ENCODE data around the gene PKIB.
"Not testable (repeated sequence)": the region's sequence is repeated elsewhere in the genome, so short reads cannot be mapped to it uniquely, and the experiment has no call there.

The PKIB gene

GRCh38 chr6:122712448-122713137, 102.4 kb downstream of the PKIB start:
- DNase-seq: peak; percentile 21

- DNase-seq: no peak
Observed at GRCh38 chr6:122713138-122713537, 102.9 kb downstream of the PKIB start.

GRCh38 chr6:122714059-122714458, 103.9 kb downstream of the PKIB start:
- no peak for DNase-seq

GRCh38 chr6:122715725-122716124, 105.5 kb downstream of the PKIB start:
- DNase-seq: no peak

- peak; percentile 35 for DNase-seq
Observed at GRCh38 chr6:122717350-122717749, 107.1 kb downstream of the PKIB start.

- DNase-seq: no peak
Observed at GRCh38 chr6:122718616-122719015, 108.4 kb downstream of the PKIB start.

GRCh38 chr6:122719176-122719575, 109.0 kb downstream of the PKIB start:
- DNase-seq: no peak

GRCh38 chr6:122722746-122723145, 112.5 kb downstream of the PKIB start:
- no peak for DNase-seq

- peak; percentile 29 for DNase-seq
Observed at GRCh38 chr6:122726649-122727048, 116.4 kb downstream of the PKIB start.

GRCh38 chr6:122727244-122727643, 117.0 kb downstream of the PKIB start:
- DNase-seq: no peak

GRCh38 chr6:122730334-122730733, 120.1 kb downstream of the PKIB start:
- DNase-seq: no peak

- peak; percentile 62 for DNase-seq
Observed at GRCh38 chr6:122730775-122731386, 120.7 kb downstream of the PKIB start.

GRCh38 chr6:122733259-122733658, 123.1 kb downstream of the PKIB start:
- DNase-seq: no peak

GRCh38 chr6:122734529-122735395, 124.6 kb downstream of the PKIB start:
- DNase-seq: no peak

- DNase-seq: no peak
Observed at GRCh38 chr6:122735582-122735981, 125.4 kb downstream of the PKIB start.

- DNase-seq: no peak
Observed at GRCh38 chr6:122736163-122736562, 126.0 kb downstream of the PKIB start.

GRCh38 chr6:122736616-122737015, 126.4 kb downstream of the PKIB start:
- DNase-seq: no peak

GRCh38 chr6:122740091-122740490, 129.9 kb downstream of the PKIB start:
- no peak for DNase-seq

- DNase-seq: no peak
Observed at GRCh38 chr6:122740936-122741335, 130.7 kb downstream of the PKIB start.

- DNase-seq: peak; percentile 5
Observed at GRCh38 chr6:122744247-122744646, 134.0 kb downstream of the PKIB start.

- DNase-seq: not testable (repeated sequence)
Observed at GRCh38 chr6:122744856-122745255, 134.7 kb downstream of the PKIB start.

- DNase-seq: no peak
Observed at GRCh38 chr6:122746688-122747087, 136.5 kb downstream of the PKIB start.

- DNase-seq: no peak
Observed at GRCh38 chr6:122747573-122747972, 137.4 kb downstream of the PKIB start.
